HG03571 (cell line): ENCODE results near the gene ARID2.

Experiments used
- ATAC-seq: cut with Tn5 transposase; IDR thresholded peaks from one replicate; pipeline ENCODE4 v1.9.1; 2021; ENCODE audit not compliant: unreplicated experiment

The ARID2 gene

GRCh38 chr12:45918818-45919217 is 189.3 kb downstream of the ARID2 start:
- no peak for ATAC-seq

GRCh38 chr12:45928309-45928708 is 198.8 kb downstream of the ARID2 start:
- no peak for ATAC-seq

- no peak for ATAC-seq
These were observed 200.9 kb downstream of the ARID2 start for GRCh38 chr12:45930369-45930768.

GRCh38 chr12:45933504-45933903 is 204.0 kb downstream of the ARID2 start:
- ATAC-seq = no peak

- ATAC-seq = no peak
These were observed 205.4 kb downstream of the ARID2 start for GRCh38 chr12:45934956-45935355.

- no peak for ATAC-seq
These were observed 209.1 kb downstream of the ARID2 start for GRCh38 chr12:45938566-45938965.

GRCh38 chr12:45939759-45940158 is 210.3 kb downstream of the ARID2 start:
- no peak for ATAC-seq

- no peak for ATAC-seq
These were observed 215.3 kb downstream of the ARID2 start for GRCh38 chr12:45944771-45945170.

GRCh38 chr12:45946435-45946834 is 216.9 kb downstream of the ARID2 start:
- ATAC-seq = no peak

- no peak for ATAC-seq
These were observed 219.0 kb downstream of the ARID2 start for GRCh38 chr12:45948546-45948945.
